Epithelial cell of prostate (primary cell): Measurements from ENCODE around the gene DAD1.
A peak's percentile ranks its signal among the peaks of the same experiment; 100 is the strongest.
"Not testable (repeated sequence)": the region's sequence is repeated elsewhere in the genome, so short reads cannot be mapped to it uniquely, and the experiment has no call there.

Source experiments
- DNase-seq: peaks from one replicate; pipeline ENCODE4 v3.0.0-alpha.2; 2011; ENCODE audit warnings: low read depth, low spot score
- H3K27ac ChIP-seq: fragments of 450-650 bp; 2 replicates; pipeline ENCODE4 v1.5.1; 2017; ENCODE audit warnings: mild to moderate bottlenecking

Gene DAD1

DNA sequence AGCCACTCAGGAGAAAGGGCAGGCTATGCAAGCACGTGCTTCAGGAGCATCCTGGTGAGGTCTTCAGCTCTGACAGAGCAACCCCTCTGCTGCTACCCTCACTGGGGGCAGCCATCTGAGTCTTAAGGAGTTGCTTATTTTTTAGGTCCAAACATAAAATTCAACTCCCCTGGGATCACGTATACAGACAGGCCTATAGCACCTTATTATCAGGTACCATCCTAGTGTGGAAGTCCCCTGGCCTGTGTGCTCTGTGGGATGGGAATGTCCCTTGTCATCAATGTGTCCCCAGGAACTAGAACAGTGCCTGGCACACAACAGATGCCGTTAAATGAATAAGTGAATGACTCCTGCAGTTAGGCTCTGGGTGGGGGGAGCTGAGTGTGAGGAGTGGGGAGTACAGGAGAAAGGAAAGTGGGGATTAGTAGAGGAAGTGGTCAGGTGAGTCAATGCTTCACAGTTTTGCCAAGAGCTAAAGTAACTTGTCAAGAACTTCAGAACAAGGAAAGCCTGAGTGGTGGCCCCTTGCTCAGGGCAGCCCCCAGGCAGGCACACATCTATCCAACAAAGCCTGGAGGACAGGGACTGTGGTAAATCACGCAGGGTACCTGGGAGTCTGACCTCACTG, 33.5 kb downstream of the DAD1 start:
- H3K27ac ChIP-seq = peak overlapping the region; percentile 89

DNA sequence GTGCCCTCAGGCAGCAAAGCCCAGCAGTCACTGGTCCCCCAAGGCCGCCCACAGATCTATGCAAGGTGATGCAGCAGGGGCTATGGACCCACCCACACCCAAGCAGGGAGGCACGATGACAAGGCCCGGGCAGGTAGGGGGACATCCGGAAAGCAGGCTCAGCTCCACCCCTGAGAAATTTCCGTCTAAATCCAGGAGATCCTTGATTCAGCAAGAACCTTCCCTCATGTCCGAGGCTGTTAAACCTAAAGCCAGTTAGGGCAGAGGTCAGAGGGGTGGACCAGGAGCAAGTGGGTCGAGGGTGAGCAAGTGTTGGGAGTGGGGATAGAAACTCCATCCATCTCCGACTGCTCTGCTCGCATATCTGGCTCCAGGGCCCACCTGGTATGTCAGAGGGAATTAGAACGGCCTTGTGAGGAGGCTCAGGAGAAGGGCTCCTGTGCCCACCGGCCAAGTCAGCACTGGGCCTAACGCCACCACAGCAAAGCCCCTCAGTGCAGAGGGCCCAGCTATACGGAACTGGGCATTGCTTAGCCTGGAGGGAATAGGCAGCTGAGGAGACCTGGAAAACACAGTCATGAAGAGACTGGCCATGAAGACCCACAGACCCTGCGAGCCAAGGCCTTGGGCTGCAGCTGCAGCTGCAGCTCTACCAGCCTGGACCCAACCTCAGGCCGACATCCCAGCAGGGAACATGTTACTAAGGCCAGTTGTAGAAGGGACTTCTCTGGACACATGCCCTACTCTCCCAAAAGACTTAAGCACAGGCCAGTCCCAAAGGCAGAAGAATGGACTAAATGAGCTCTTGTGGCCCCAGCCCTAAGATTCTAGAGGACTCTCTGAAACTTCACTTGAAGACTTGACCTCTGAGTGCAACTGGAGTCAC, 34.3 kb downstream of the DAD1 start:
- no peak for DNase-seq
- H3K27ac ChIP-seq = peak overlapping the region; percentile 89

More for the DNA sequence above, 33.5 kb downstream of the DAD1 start:
- peak; percentile 48 for DNase-seq

DNA sequence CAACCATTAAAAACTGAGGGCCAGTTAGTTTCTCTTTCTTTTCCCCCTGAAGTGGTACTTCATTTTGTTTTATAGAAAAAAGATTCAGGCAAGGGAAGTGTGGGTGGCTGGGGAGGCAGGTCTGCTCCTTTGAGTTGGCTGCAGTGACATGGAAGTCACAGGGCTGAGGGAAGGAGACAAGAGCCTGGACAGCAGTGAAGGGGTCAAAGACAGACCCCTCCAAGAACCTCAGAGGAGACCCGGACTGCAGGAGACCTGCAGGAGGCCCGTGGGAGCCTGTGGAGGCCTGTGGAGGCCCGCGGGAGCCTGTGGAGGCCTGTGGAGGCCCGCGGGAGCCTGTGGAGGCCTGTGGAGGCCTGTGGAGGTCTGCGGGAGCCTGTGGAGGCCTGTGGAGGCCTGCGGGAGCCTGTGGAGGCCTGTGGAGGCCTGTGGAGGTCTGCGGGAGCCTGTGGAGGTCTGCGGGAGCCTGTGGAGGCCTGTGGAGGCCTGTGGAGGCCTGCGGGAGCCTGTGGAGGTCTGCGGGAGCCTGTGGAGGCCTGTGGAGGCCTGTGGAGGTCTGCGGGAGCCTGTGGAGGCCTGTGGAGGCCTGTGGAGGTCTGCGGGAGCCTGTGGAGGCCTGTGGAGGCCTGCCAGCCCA, 35.0 kb downstream of the DAD1 start:
- not testable (repeated sequence) for H3K27ac ChIP-seq, DNase-seq

DNA sequence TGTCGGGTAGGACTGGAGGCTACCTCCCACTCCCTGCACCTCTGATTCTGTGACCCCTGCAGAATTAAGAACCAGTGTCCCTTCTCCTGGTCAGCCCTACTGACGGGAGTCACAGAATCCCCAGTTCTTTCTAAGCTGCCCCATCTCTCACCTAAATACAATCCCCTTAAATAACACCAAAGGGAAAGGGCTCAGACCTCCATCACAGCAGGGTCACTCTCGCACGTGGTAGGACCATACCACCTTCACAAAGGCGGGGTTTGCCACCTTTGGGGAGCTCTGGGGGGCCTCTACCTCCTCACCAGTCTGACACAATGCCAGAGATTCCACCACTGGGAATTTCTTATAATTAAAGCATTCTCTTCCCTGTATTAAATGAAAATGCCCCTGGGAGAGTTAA, 35.6 kb downstream of the DAD1 start:
- no peak for DNase-seq
- H3K27ac ChIP-seq = no peak overlapping the region

DNA sequence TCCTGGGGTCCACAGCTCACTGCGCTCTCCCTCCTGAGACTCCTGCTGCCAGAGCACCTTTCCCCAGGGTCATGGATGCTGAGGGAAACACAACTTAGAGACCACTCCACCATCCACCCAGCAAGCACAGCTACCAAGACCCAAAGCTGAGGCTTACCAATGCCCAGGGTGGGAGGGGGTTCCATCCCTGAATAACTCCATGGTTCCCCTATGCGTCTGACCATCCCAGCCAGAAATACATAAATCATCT, 36.3 kb downstream of the DAD1 start:
- no peak for DNase-seq
- no peak overlapping the region for H3K27ac ChIP-seq

DNA sequence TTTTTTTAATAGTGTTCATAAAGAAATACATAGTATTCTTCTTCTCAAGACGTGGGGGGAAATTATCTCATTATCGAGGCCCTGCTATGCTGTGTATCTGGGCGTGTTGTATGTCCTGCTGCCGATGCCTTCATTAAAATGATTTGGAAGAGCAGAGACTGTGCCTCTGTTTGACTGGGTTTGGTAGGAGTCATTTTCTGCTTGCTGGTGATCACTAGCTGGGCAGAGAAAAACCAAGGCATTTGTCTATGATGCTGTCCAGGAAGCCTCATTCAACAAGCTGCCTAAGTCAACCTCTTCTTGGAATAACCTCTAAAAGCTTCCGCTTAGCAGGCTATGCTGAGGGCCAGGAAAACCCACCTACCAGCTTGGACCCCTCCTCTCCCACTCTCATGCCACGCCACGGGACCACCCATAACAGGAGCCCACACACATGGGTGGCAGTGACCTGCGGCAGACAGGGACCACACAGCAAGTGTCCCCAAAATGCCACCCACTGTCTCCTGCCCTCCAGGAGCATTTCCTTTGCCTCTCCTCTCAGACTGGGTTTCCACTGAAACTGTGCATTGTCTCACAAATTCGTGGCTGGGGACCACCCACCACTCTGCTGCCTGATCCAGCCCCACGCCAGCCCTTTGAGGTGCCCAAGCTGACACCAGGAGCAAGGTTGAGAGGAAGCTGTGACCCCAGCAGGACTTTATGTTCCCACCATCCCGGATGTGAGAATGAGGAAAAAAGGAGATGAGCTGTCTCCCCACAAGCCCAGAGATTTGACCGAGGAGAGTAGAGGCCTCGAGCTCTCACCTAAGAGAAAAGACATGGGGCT, 36.8 kb downstream of the DAD1 start:
- no peak for DNase-seq

DNA sequence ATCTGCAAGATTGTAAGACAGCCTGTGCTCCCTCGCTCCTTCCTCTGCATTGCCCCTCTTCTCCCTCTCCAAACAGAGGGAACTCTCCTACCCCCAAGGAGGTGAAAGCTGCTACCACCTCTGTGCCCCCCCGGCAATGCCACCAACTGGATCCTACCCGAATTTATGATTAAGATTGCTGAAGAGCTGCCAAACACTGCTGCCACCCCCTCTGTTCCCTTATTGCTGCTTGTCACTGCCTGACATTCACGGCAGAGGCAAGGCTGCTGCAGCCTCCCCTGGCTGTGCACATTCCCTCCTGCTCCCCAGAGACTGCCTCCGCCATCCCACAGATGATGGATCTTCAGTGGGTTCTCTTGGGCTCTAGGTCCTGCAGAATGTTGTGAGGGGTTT, 37.4 kb downstream of the DAD1 start:
- no peak overlapping the region for H3K27ac ChIP-seq
- DNase-seq = no peak

More for the DNA sequence above, 36.8 kb downstream of the DAD1 start:
- no peak overlapping the region for H3K27ac ChIP-seq

DNA sequence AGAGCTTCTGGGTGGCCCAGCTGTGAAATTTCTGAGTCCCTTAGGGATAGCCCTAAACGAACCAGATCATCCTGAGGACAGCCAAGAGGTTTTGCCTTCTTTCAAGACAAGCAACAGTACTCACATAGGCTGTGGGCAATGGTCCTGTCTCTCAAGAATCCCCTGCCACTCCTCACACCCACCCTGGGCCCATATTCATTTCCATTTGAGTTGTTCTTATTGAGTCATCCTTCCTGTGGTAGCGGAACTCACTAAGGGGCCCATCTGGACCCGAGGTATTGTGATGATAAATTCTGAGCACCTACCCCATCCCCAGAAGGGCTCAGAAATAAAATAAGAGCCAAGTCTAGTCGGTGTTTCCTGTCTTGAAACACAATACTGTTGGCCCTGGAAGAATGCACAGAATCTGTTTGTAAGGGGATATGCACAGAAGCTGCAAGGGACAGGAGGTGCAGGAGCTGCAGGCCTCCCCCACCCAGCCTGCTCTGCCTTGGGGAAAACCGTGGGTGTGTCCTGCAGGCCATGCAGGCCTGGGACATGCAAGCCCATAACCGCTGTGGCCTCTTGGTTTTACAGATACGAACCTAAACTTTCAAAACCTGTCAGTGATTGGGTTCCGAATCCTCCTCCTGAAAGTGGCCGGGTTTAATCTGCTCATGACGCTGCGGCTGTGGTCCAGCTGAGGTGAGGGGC, 38.9 kb downstream of the DAD1 start:
- no peak for DNase-seq
- no peak overlapping the region for H3K27ac ChIP-seq

DNA sequence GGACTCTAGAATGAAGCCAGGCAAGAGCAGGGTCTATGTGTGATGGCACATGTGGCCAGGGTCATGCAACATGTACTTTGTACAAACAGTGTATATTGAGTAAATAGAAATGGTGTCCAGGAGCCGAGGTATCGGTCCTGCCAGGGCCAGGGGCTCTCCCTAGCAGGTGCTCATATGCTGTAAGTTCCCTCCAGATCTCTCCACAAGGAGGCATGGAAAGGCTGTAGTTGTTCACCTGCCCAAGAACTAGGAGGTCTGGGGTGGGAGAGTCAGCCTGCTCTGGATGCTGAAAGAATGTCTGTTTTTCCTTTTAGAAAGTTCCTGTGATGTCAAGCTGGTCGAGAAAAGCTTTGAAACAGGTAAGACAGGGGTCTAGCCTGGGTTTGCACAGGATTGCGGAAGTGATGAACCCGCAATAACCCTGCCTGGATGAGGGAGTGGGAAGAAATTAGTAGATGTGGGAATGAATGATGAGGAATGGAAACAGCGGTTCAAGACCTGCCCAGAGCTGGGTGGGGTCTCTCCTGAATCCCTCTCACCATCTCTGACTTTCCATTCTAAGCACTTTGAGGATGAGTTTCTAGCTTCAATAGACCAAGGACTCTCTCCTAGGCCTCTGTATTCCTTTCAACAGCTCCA, 39.6 kb downstream of the DAD1 start:
- no peak for DNase-seq
- H3K27ac ChIP-seq = no peak overlapping the region

DNA sequence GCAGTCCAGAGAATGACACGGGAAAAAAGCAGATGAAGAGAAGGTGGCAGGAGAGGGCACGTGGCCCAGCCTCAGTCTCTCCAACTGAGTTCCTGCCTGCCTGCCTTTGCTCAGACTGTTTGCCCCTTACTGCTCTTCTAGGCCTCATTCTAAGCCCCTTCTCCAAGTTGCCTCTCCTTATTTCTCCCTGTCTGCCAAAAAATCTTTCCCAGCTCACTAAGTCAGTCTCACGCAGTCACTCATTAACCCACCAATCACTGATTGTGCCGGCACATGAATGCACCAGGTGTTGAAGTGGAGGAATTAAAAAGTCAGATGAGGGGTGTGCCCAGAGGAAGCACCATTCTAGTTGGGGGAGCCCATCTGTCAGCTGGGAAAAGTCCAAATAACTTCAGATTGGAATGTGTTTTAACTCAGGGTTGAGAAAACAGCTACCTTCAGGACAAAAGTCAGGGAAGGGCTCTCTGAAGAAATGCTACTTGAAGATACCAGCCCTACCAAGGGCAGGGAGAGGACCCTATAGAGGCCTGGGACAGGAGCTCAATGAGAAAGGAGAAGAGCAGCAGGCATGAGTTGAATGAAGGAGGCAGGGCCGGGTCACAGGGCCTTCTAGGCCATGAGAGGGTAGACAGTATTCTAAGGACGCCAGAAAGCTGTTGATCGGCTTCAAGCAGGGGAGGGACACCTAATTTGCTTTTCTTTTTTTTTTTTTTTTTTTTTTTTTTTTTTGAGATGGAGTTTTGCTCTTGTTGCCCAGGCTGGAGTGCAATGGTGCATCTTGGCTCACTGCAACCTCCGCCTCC, 40.9 kb downstream of the DAD1 start:
- DNase-seq = no peak
- no peak overlapping the region for H3K27ac ChIP-seq

DNA sequence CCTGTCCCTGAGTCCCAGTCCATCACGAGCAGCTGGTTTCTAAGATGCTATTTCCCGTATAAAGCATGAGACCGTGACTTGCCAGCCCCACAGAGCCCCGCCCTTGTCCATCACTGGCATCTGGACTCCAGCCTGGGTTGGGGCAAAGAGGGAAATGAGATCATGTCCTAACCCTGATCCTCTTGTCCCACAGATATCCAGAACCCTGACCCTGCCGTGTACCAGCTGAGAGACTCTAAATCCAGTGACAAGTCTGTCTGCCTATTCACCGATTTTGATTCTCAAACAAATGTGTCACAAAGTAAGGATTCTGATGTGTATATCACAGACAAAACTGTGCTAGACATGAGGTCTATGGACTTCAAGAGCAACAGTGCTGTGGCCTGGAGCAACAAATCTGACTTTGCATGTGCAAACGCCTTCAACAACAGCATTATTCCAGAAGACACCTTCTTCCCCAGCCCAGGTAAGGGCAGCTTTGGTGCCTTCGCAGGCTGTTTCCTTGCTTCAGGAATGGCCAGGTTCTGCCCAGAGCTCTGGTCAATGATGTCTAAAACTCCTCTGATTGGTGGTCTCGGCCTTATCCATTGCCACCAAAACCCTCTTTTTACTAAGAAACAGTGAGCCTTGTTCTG, 41.6 kb downstream of the DAD1 start:
- H3K27ac ChIP-seq = no peak overlapping the region
- DNase-seq = no peak

DNA sequence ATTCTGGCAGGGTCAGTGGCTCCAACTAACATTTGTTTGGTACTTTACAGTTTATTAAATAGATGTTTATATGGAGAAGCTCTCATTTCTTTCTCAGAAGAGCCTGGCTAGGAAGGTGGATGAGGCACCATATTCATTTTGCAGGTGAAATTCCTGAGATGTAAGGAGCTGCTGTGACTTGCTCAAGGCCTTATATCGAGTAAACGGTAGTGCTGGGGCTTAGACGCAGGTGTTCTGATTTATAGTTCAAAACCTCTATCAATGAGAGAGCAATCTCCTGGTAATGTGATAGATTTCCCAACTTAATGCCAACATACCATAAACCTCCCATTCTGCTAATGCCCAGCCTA, 42.3 kb downstream of the DAD1 start:
- DNase-seq = no peak
- no peak overlapping the region for H3K27ac ChIP-seq

DNA sequence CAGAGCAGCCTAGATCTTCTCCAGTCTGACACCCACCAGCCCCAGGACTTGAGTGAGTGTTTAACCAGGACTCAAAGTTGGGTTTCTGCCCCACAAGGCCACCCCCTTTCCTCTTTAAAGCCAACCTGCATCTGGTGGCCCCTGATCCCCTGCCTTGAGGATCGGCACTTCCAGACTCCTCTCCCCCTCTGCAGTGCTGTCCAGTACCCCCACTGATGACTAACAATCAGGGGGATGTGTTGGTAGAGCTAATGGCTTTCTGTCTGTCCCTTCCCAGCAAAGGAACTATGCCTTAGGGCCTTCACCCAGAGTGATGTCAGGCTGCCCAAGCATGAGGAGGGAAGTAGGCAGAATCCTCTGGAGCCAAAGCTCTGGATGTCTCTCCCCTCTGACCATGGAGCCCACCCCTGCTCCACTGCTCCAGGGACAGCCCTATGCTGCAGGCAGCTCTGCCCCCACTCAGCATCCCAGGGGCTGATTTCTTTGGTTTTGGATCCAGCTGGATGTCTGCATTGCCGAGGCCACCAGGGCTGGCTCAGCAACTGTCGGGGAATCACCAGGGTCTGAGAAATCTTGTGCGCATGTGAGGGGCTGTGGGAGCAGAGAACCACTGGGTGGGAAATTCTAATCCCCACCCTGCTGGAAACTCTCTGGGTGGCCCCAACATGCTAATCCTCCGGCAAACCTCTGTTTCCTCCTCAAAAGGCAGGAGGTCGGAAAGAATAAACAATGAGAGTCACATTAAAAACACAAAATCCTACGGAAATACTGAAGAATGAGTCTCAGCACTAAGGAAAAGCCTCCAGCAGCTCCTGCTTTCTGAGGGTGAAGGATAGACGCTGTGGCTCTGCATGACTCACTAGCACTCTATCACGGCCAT, 42.9 kb downstream of the DAD1 start:
- no peak overlapping the region for H3K27ac ChIP-seq
- no peak for DNase-seq

DNA sequence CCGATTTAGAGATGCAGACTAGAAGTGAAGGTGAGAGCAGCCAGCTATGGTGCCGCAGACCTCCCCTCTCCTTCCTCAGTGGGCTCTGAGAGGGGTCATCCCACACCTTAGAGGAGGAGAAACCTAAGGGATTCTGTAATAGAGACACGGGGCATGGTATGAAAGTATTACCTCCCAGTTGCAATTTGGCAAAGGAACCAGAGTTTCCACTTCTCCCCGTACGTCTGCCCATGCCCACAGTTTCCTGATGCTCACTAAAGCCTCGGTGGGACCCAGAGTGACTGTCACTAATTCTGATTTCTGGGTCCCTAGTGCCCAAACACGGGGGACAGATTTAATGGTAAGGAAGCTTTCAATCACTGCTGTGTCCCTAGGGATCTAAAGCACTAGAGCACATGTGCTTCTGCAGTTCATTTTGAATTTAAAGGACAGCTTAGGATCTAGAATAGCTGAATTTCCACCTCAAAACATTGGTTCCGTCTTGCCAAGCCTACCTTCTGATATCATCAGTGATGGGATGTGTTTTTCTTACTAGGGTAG, 44.1 kb downstream of the DAD1 start:
- DNase-seq = no peak
- H3K27ac ChIP-seq = no peak overlapping the region

DNA sequence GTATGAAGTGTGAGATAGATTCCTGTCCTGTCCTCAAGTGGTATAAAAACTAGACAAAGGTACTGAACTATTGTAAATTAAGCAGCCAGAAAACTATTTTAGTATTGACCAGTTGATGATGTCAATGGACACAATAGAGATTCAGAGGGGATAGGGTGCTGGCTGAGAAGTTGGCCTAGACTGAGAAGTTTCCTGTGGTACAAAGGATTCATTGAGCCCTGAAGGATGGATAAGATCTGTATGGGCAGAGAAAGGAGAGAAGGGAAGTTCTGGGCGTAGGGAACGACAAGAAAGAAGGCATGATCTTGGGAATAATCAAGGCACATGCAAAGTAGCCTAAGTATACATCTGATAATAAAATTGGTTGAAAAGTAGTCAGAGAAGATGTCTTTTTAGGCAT, 44.6 kb downstream of the DAD1 start:
- DNase-seq = no peak
- no peak overlapping the region for H3K27ac ChIP-seq

DNA sequence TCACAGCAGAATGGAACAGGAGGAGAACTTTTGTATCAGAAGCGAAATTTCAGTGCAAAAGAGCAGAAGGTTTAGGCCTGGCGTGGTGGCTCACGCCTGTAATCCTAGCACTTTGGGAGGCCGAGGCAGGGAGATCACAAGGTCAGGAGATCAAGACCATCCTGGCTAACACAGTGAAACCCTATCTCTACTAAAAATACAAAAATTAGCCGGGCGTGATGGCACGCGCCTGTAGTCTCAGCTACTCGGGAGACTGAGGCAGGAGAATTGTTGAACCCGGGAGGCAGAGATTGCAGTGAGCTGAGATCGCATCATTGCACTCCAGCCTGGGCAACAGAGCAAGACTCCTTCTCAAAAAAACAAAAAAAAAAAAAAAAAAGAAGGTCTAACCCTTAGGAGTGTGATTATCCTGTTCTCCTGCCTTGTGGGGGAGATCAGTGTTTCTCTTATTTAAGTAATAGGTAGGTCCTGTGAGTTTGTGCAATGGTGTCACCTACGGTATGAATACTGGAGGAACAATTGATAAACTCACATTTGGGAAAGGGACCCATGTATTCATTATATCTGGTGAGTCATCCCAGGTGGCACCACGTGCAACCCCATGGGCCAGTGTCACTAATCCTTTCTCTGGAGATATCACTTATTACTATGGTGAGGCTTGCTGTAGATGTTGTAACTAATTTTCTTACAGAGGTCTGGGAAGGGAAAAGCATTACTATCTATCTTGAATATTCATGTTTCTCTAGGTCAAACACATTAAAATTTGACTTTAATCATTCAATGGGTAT, 45.3 kb downstream of the DAD1 start:
- not testable (repeated sequence) for H3K27ac ChIP-seq, DNase-seq

DNA sequence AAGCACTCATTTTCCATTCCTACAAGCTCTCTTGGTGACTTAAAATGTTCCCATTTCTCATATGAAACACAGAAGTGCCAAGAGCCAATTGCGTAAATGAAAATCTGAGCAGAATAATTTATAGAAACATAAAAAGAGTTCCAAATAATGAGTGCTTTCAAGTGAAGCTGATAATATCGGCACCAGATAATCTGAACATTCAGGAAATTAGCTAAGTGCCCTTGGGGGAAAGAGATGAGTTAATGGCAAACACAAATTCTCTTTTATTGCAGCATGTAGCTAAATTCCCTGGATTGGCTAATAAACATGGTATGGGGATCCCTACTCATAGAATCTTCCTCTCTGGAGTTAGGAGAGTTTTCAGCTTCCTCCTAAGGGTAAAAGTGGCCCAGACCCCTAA, 46.7 kb downstream of the DAD1 start:
- no peak for DNase-seq
- H3K27ac ChIP-seq = no peak overlapping the region
